GM10266 (cell line): ENCODE measurements around the gene SBNO1.

Experiments
- DNase-seq: peaks from one replicate; pipeline ENCODE4 v3.0.0; 2012; ENCODE audit errors: extremely low spot score
- CTCF ChIP-seq: IDR thresholded peaks from 2 replicates; pipeline ENCODE4 v1.5.1; 2012; ENCODE audit warnings: mild to moderate bottlenecking, low read depth; ENCODE audit not compliant: control insufficient read depth, insufficient read depth; ENCODE audit errors: missing control alignments

SBNO1 gene

GRCh38 chr12:123278101-123278627 is 86.5 kb downstream of the SBNO1 start:
- peak; percentile 81 for DNase-seq
- TF ChIP-seq CTCF, result no peak

GRCh38 chr12:123273166-123273565 is 91.5 kb downstream of the SBNO1 start:
- no peak for TF ChIP-seq CTCF
- no peak for DNase-seq

GRCh38 chr12:123271001-123271668 is 93.5 kb downstream of the SBNO1 start:
- peak; percentile 90 for TF ChIP-seq CTCF
- peak; percentile 95 for DNase-seq

GRCh38 chr12:123270214-123271000 is 94.2 kb downstream of the SBNO1 start:
- peak; percentile 52 for DNase-seq
- TF ChIP-seq CTCF, result peak; percentile 3

GRCh38 chr12:123269896-123270213 is 94.8 kb downstream of the SBNO1 start:
- no peak for DNase-seq
- no peak for TF ChIP-seq CTCF

- peak; percentile 77 for DNase-seq
- TF ChIP-seq CTCF, result peak; percentile 1
These were observed 95.2 kb downstream of the SBNO1 start for GRCh38 chr12:123269395-123269892.

- no peak for TF ChIP-seq CTCF
- no peak for DNase-seq
These were observed 95.8 kb downstream of the SBNO1 start for GRCh38 chr12:123268850-123269249.
